B cell (primary cell): ENCODE measurements around the gene HHATL. TPM values are rescaled to one million over a fixed set of nuclear protein-coding genes. Genes with fewer than 3 reads are reported as not detected.

ENCODE experiments used
- ATAC-seq: fragments of 200-7000 bp; cut with Tn5 transposase; one replicate; pipeline ENCODE4 v1.10.0; 2021; ENCODE audit warnings: low read depth, mild to moderate bottlenecking, moderate number of reproducible peaks, moderate library complexity
- CTCF ChIA-PET: fragments of 350-600 bp; sonication (Branson Sonifier 250); formaldehyde crosslinking; loops from one replicate; lab custom pipeline; 2021; ENCODE audit warnings: antibody characterized with exemption, inconsistent platforms; lab: Charles Lee
- POLR2A ChIA-PET: fragments of 350-600 bp; sonication (Branson Sonifier 250); formaldehyde crosslinking; loops from one replicate; lab custom pipeline; 2021; ENCODE audit warnings: antibody characterized with exemption; lab: Charles Lee
- DNase-seq: peaks from one replicate; pipeline ENCODE4 v3.0.0; 2013
- H2AFZ ChIP-seq: 2 replicates; pipeline ENCODE4 v1.6.1; 2012; ENCODE audit warnings: mild to moderate bottlenecking, low read depth, low read length; ENCODE audit not compliant: insufficient read depth, poor library complexity, severe bottlenecking
- H3K27ac ChIP-seq, 2 donors: 1 replicate in 1 of 2; 2 replicates in 1 of 2; pipeline ENCODE4 v1.5.1; 2012 to 2013; ENCODE audit warnings: low read length in 2 of 2, mild to moderate bottlenecking in 2 of 2, moderate library complexity in 1 of 2
- H3K27me3 ChIP-seq, 4 experiments: fragments of 200-600 bp in 1 of 4; sonication (generic) in 1 of 4; replicated peaks in 1 of 4; 1 replicate in 2 of 4; 2 replicates in 2 of 4; pipeline versions ENCODE4 v1.6.1 to v1.7.0; 2013 to 2016; ENCODE audit warnings: low read length in 3 of 4, mild to moderate bottlenecking in 2 of 4, mixed read lengths in 1 of 4, moderate library complexity in 1 of 4; ENCODE audit not compliant: insufficient read depth in 4 of 4, control insufficient read depth in 3 of 4; ENCODE audit errors: control extremely low read depth in 1 of 4
- H3K36me3 ChIP-seq, 2 experiments: replicated peaks in 1 of 2; 1 replicate in 1 of 2; 2 replicates in 1 of 2; pipeline versions ENCODE4 v1.6.1 to v1.7.1; 2013; ENCODE audit warnings: low read length in 1 of 2; ENCODE audit not compliant: insufficient read depth in 2 of 2, control insufficient read depth in 1 of 2; ENCODE audit errors: control extremely low read depth in 1 of 2, extremely low read depth in 1 of 2
- H3K4me1 ChIP-seq, 2 donors: fragments of 200-600 bp in 1 of 2; sonication (generic) in 1 of 2; 1 replicate in 1 of 2; 2 replicates in 1 of 2; pipeline versions ENCODE4 v1.5.1 to v1.6.1; 2013 to 2017; ENCODE audit warnings: low read length in 2 of 2; ENCODE audit not compliant: control insufficient read depth in 2 of 2, insufficient read depth in 2 of 2
- H3K4me2 ChIP-seq: replicated peaks from 2 replicates; pipeline ENCODE3; 2012; ENCODE audit warnings: mild to moderate bottlenecking, low read depth, low read length; ENCODE audit not compliant: poor library complexity, severe bottlenecking
- H3K4me3 ChIP-seq, 5 experiments: fragments of 200-600 bp in 1 of 5; sonication (generic) in 1 of 5; 1 replicate in 3 of 5; 2 replicates in 2 of 5; pipeline versions ENCODE4 v1.5.1 to v1.7.0; 2011 to 2016; ENCODE audit warnings: low read length in 4 of 5, mild to moderate bottlenecking in 4 of 5, low read depth in 2 of 5, control low read depth in 1 of 5, moderate library complexity in 1 of 5; ENCODE audit not compliant: insufficient read depth in 1 of 5; ENCODE audit errors: control extremely low read depth in 1 of 5, extremely low read depth in 1 of 5
- H3K79me2 ChIP-seq: fragments of 200-600 bp; sonication (generic); one replicate; pipeline ENCODE4 v1.6.0; 2016; ENCODE audit warnings: low read length; ENCODE audit not compliant: control insufficient read depth, insufficient read depth
- H3K9ac ChIP-seq: fragments of 200-600 bp; sonication (generic); 2 replicates; pipeline ENCODE4 v1.6.1; 2017; ENCODE audit warnings: mild to moderate bottlenecking, low read length, moderate library complexity
- H3K9me3 ChIP-seq, 3 donors: one replicate each; pipeline versions ENCODE4 v1.6.1 to v1.7.1; 2013; ENCODE audit warnings: low read length in 2 of 3; ENCODE audit not compliant: control insufficient read depth in 2 of 3, insufficient read depth in 1 of 3; ENCODE audit errors: control extremely low read depth in 1 of 3
- H4K20me1 ChIP-seq: 2 replicates; pipeline ENCODE4 v1.6.0; 2012; ENCODE audit warnings: mild to moderate bottlenecking, low read length; ENCODE audit not compliant: insufficient read depth, control insufficient read depth, poor library complexity, severe bottlenecking
- H3K27ac Mint-ChIP-seq: one replicate; pipeline ENCODE4 v1.8.0; 2021; ENCODE audit warnings: mixed read lengths
- H3K27me3 Mint-ChIP-seq: one replicate; pipeline ENCODE4 v1.8.0; 2021; ENCODE audit warnings: mixed read lengths
- H3K4me1 Mint-ChIP-seq: one replicate; pipeline ENCODE4 v1.8.0; 2021; ENCODE audit warnings: mixed read lengths
- H3K4me3 Mint-ChIP-seq: one replicate; pipeline ENCODE4 v1.8.0; 2021; ENCODE audit warnings: mixed read lengths
- H3K9me3 Mint-ChIP-seq: one replicate; pipeline ENCODE4 v1.8.0; 2022; ENCODE audit warnings: mixed read lengths; ENCODE audit not compliant: insufficient read depth
- EZH2 ChIP-seq: IDR thresholded peaks from 2 replicates; pipeline ENCODE4 v1.6.1; 2012; ENCODE audit warnings: borderline replicate concordance, low read depth, mild to moderate bottlenecking, moderate library complexity, low read length; ENCODE audit not compliant: insufficient read depth, poor library complexity, severe bottlenecking
- WGBS: methylation state at CpG from one replicate; pipeline ENCODE4 v1.1.5; 2013; ENCODE audit warnings: missing lambda C conversion rate; ENCODE audit not compliant: insufficient coverage; 5-methylcytosine and 5-hydroxymethylcytosine counted together
- intact Hi-C: fragments of 100-400 bp; cut with micrococcal nuclease; formaldehyde crosslinking; loops from one replicate; pipeline ENCODE4 v1.10.0; 2022
- polyA plus RNA-seq: library from polyadenylated mRNA; depleted of rRNA; stranded (reverse); fragments of >200 nt; gene quantifications from 2 replicates; pipeline ENCODE4 v1.2.3, GENCODE V29; 2012
- total RNA-seq, 2 donors: library from RNA; stranded (reverse); fragments of 120-200 nt in 1 of 2; gene quantifications; 1 replicate in 1 of 2; 2 replicates in 1 of 2; pipeline versions ENCODE4 v1.2.3 to v1.2.4, GENCODE V29; 2013 to 2022
- TF ChIP-seq, protein P1 (sequence below): fragments of 200-600 bp; IDR thresholded peaks from one replicate; pipeline ENCODE4 v1.8.0; 2022; ENCODE audit warnings: antibody characterized with exemption, mild to moderate bottlenecking

The HHATL gene
- total and polyA plus RNA-seq, 2 donors (not counting 1 experiment from before 2014, with no cell fraction given) = not detected

GRCh38 chr3:42691816-42692666 is 10.6 kb downstream of the HHATL start:
- Histone ChIP-seq H3K4me2 (no peak overlapping the region), H3K9ac (no peak overlapping the region), H3K79me2 (no peaks in the 10 kb centered on the region), H2AFZ (no peak overlapping the region), H3K9me3 (no peaks in the 10 kb centered on the region), H3K27ac (no peak overlapping the region), H3K4me1 (no peaks in the 10 kb centered on the region), H3K4me3 (no peak overlapping the region), H3K36me3 (no peaks in the 10 kb centered on the region), H4K20me1 (no peaks in the 10 kb centered on the region), H3K27me3 (peaks cover 0 to 3% (median 0%) of the 10 kb centered on the region in 4 experiments)
- no peak for TF ChIP-seq EZH2
- TF ChIP-seq, protein P1, sequence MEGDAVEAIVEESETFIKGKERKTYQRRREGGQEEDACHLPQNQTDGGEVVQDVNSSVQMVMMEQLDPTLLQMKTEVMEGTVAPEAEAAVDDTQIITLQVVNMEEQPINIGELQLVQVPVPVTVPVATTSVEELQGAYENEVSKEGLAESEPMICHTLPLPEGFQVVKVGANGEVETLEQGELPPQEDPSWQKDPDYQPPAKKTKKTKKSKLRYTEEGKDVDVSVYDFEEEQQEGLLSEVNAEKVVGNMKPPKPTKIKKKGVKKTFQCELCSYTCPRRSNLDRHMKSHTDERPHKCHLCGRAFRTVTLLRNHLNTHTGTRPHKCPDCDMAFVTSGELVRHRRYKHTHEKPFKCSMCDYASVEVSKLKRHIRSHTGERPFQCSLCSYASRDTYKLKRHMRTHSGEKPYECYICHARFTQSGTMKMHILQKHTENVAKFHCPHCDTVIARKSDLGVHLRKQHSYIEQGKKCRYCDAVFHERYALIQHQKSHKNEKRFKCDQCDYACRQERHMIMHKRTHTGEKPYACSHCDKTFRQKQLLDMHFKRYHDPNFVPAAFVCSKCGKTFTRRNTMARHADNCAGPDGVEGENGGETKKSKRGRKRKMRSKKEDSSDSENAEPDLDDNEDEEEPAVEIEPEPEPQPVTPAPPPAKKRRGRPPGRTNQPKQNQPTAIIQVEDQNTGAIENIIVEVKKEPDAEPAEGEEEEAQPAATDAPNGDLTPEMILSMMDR = no peak
- CTCF ChIA-PET = no interaction called here
- Mint-ChIP-seq H3K27ac (no peak overlapping the region), H3K4me3 (no peak overlapping the region), H3K27me3 (peaks cover 6% of the 10 kb centered on the region), H3K4me1 (no peaks in the 10 kb centered on the region), H3K9me3 (no peaks in the 10 kb centered on the region)
- ATAC-seq (no peak), DNase-seq (no peak)
- intact Hi-C loops = no loop called here
- POLR2A ChIA-PET = no interaction called here
- 87% methylated on average over 10 of the region's 13 CpGs for WGBS
